Measurements from ENCODE around the gene ZSWIM6.
"Not testable (repeated sequence)": the region's sequence is repeated elsewhere in the genome, so short reads cannot be mapped to it uniquely, and the experiment has no call there.

The ZSWIM6 gene

DNA sequence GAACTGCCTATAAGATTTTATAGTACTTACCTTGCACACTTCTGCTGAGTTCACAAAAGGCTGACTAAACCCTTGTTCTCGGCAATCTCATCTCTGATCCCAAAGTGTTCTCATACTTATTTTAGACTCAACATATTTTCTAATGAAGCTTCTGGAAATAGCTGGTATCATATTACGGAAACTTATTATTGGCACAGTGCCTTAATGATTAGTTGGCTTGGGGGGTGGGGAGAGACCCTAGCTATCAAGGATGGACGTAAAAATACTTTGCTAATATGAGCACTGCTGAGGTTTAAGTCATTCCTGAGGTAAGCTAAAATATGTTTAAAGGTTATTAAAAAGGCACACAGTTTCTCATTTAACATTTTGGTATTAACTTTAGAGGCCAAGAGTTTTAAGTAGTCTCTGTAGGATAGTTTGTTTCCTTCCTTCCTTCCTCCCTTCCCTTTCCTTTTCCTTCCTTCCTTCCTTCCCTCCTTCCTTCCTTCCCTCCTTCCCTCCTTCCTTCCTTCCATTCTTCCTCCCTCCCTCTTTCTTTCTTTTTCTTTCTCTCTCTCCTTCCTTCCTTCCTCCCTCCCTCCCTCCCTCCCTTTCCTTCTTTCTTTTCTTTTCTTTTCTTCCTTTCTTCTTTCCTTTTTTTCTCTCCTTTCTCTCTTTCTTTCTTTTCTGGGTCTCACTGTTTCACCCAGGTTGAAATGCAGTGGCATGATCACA lies 31.5 kb downstream of the ZSWIM6 start:
- DNase-seq (ENCODE audit: low read depth) = peak; percentile 26

DNA sequence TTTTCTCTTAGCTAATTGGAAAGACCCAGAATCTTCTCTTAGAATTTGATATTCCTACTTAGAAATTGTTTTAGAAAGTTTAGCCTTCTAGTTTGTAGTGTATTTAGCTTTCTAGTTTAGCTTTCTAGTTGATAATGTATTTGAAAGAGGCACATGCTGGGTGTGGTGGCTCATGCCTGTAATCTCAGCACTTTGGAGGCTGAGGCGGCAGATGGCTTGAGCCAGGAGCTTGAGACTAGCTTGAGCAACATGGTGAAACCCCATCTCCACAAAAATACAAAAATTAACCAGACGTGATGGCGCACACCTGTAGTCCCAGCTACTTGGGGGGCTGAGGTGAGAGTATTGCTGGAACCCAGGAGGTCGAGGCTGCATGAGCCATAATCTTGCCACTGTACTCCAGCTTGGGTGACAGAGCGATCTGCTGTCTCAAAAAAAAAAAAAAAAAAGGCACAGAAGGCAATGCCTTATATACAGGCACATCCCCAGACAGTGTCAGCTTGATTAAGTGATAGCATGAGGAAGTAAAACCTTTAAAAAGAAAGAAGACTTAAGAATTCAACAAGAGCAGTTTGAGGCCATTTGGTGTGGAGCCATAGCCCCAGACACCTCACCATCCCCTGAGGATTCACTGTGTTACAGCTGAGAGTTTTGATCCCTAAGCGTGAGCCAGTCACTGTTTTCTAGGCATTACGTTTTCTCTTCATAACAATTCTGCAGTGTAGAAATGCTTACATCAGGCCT lies 34.6 kb downstream of the ZSWIM6 start:
- DNase-seq (ENCODE audit: low read depth) = no peak

DNA sequence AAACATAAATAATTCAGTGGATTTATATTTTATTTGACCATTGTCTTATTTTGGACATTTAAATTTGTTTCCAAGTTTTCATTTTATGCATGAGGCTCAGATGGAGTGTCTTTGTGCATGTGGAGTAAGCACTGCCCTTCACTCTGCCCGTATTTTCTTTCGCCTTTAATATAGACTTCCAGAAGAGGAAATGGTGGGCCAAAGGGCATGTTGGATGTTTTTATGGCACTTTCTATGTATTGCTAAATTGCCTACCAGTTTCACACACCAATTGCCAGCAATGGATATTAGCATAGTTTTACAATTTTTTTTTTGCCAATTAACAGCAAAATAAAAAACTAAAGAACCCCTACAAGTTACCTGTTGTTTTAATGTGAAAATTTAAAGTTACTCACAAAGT lies 38.4 kb downstream of the ZSWIM6 start:
- no peak for DNase-seq (ENCODE audit: low read depth)

- DNase-seq (ENCODE audit: low read depth) = no peak
These were observed 39.4 kb downstream of the ZSWIM6 start for GRCh38 chr5:61371474-61371873.

GRCh38 chr5:61379677-61380076 lies 47.6 kb downstream of the ZSWIM6 start:
- DNase-seq (ENCODE audit: low read depth) = no peak

DNA sequence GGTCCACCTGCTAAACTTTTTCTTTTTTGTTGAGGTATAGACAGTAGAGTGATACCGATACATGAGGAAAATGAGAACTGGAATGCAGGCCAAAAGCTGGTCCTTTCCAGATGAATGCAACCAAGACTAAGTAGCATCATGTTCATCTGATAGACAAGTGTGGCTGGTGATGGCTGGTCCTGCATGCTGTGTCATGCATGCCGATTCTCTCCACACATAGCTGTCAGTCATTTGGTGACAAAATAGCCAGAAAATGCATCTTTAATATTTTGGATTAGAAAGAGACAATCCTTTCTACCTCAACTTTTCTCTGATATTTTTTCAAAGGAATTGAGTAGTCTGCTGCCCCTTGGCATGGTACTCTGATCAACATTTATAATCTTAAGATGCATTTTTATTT lies 49.9 kb downstream of the ZSWIM6 start:
- DNase-seq (ENCODE audit: low read depth) = no peak

GRCh38 chr5:61385627-61386026 lies 53.6 kb downstream of the ZSWIM6 start:
- no peak for DNase-seq (ENCODE audit: low read depth)

- DNase-seq (ENCODE audit: low read depth) = no peak
These were observed 54.2 kb downstream of the ZSWIM6 start for GRCh38 chr5:61386045-61386800.

GRCh38 chr5:61389609-61390008 lies 57.6 kb downstream of the ZSWIM6 start:
- no peak for DNase-seq (ENCODE audit: low read depth)

DNA sequence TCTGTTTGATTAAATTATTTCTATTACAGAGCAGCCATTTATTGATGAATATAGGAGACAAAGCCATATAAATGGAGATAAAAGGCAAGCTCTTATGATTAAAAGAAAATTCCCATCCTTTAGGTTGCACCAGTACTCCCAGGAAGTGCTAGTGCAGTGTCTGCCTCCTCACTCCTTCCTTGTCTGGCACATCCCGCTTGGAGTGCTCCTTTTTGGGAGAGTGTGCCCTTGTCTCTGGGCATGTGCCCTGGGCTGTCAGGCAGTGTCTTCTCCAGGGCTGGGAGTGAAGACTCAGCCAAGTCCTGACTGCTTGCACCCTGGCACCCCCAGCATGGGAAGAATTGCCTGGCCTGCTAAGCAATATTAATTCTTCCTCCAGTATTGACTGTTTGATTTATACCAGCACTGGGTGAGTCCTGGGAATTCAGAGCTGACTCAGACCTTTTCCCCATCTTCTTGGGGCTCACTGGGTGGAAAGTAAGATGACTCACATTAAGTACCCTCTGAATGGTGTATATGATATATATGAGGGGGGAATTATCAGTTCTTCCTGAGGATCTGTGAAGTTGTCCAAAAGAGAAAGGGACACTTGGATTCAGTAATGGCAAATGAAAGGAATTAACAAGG lies 62.1 kb downstream of the ZSWIM6 start:
- DNase-seq (ENCODE audit: low read depth) = peak; percentile 36

GRCh38 chr5:61394793-61395192 lies 62.7 kb downstream of the ZSWIM6 start:
- DNase-seq (ENCODE audit: low read depth) = no peak

- DNase-seq (ENCODE audit: low read depth) = peak; percentile 63
These were observed 65.2 kb downstream of the ZSWIM6 start for GRCh38 chr5:61397238-61397637.

- DNase-seq (ENCODE audit: low read depth) = no peak
These were observed 65.9 kb downstream of the ZSWIM6 start for GRCh38 chr5:61397937-61398336.

DNA sequence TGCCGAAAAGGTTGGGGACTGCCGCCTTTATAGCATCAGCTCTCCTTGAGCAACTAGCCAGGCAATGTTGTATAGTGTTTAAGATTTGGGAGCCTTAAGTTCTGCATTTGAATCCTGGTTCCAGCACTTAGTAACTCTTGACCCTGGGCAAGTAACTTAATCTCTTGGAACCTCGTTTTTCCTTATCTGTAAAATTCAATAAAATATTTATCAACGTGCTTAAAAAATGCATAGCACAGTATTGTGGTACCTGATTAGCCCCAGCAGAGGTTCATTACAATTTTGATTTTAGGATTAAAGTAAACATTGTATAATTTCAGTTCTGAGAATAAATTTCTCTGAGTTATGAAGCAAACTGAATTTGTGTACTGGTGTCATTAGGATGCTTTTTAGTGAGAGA lies 66.4 kb downstream of the ZSWIM6 start:
- no peak for DNase-seq (ENCODE audit: low read depth)

GRCh38 chr5:61399679-61400078 lies 67.6 kb downstream of the ZSWIM6 start:
- no peak for DNase-seq (ENCODE audit: low read depth)

GRCh38 chr5:61401726-61402125 lies 69.7 kb downstream of the ZSWIM6 start:
- peak; percentile 70 for DNase-seq (ENCODE audit: low read depth)

- DNase-seq (ENCODE audit: low read depth) = peak; percentile 66
These were observed 70.3 kb downstream of the ZSWIM6 start for GRCh38 chr5:61402244-61402823.

GRCh38 chr5:61402970-61403900 lies 71.2 kb downstream of the ZSWIM6 start:
- DNase-seq (ENCODE audit: low read depth) = no peak

- no peak for DNase-seq (ENCODE audit: low read depth)
These were observed 73.6 kb downstream of the ZSWIM6 start for GRCh38 chr5:61405511-61406295.

DNA sequence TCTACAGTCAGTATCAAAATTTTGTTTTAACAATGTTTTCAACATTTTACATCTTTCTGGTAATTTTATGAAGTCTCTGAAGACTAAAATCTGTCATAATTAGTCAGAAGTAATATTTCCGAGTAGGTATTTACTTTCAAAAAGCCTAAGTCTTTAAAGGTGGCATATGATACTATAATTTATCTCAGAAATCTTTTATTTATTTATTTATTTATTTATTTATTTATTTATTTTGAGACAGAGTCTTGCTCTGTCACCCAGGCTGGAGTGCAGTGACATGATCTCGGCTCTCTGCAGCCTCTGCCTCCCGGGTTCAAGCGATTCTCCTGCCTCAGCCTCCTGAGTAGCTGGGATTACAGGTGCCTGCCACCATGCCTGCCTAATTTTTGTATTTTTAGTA lies 74.4 kb downstream of the ZSWIM6 start:
- not testable (repeated sequence) for DNase-seq (ENCODE audit: low read depth)
